ENCODE data around the gene LRRC7.

Gene LRRC7

DNA sequence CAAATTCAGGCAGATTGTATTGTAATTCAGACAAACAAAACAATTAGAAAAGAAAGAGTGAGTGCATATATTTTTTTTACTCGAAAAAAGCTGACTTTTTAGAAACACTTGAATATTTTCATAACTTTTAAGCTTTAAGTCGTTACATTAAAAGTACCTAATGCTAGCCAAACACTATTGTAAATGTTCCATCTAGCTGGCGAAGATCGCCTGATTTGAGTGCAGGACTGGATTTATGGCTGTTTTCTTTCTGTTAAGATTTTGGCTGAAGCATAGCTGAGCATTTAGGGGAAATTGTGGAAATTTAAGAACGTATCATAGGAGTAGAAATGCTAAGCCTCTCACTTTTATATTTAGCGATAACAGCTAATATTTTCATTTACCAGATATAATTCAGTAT lies 24.6 kb downstream of the LRRC7 start:
- DNase-seq, result no peak

DNA sequence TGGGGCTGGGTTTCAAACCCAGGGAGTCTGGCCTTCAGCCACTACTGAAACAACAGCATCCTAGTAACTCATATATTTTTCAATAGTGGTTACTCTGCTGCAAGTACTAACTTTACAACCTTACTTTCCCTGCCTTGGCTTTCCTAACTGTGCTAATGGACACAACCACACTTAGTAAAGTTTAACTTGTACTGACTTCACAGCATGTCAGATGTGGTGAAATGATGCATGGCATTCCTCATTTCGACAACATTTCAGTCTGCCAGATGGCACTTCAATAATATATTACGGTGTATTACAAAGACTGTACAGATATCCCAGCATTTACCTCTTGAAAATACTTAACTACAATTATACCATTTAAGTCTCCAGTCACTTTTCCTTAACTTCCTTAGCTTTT lies 27.8 kb downstream of the LRRC7 start:
- no peak for DNase-seq

DNA sequence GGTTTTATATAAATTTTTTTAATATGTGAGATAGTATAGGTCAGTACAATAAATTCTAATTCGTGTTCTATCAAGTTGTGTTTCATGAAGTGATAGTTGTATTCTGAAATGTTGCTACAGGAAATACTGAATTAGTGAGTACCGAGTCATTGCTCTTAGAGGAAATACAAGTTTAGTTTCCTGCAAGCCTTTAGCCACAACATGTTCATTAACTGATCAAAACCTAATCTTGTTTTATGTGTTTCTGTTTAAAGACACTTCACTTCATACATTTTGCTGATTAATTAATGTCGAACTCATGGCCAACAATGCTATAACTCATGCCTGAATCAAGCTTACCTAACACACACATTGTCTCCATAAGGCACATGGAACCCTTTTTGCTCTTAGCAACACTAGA lies 43.6 kb downstream of the LRRC7 start:
- DNase-seq, result no peak

DNA sequence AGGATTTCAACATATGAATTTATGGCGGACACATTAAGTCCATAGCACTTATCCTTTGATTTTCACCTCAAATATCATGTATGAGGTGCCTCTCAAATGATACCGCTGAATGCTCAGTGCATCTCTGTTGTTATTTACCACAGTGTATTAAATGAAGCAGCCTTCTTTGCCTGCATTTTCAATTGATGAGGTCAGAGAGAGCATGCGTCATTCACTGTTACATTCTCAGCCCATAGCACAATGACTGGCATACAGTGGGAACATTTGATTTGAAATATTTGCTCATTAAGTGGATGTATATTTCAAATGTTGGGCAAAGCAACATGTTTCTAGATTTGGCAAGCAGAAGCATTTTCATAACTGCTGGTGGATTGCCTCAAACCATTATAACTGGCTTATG lies 45.7 kb downstream of the LRRC7 start:
- DNase-seq, result no peak

DNA sequence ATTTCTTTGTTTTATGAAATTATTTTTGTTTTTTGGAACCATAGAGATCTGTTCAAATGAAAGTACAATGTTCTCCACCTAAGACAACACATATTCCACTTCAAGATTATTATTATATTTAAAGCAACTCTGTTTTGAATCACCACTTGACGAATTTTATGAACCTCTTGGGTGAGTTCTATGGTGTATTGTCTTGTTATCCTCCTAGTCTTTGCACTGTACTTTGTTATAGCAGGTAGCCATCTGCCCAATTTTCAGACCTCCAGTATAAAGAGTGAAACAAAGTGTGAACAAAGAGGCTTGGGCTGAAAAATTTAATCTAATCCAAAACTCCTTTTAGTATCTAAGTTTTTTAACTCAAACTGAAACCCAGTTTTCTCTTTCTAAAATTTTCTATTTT lies 71.0 kb downstream of the LRRC7 start:
- DNase-seq, result no peak

DNA sequence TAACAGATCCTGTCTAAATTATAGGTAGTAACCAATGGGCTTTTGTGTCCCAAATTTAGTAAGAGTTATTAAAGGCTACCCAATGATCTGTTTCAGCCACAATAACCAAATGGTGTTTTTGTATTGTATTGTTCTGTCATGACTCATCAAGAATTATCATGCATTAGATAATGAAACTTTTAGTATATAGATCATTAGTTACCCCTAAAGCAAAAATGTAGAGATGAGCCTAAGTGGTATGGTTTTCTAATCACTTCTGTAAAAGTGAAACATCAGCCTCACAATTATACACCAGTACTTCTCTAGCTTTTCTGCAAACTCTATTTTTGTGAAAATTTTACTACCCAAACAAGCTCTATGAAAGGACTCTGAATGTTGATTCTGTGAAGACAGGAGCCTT lies 71.4 kb downstream of the LRRC7 start:
- DNase-seq, result no peak

DNA sequence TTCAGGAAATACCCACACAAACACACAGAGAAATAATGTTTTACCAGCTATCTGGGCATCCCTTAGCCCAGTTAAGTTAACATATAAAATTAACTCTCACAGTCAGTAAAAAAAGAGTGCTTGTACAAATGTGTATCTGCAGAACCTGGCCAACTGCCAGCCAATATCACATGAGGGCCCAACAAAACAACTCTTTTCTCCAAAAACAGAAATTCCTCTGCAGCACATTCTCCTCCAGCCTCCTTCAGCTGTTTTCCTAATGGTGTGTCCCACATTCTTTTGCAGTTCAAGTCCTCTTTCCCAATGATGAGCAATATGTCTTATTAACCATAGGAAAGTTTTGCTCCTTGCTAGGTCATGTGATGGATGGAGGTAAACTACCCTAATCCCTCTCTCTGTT lies 75.5 kb downstream of the LRRC7 start:
- DNase-seq, result no peak

DNA sequence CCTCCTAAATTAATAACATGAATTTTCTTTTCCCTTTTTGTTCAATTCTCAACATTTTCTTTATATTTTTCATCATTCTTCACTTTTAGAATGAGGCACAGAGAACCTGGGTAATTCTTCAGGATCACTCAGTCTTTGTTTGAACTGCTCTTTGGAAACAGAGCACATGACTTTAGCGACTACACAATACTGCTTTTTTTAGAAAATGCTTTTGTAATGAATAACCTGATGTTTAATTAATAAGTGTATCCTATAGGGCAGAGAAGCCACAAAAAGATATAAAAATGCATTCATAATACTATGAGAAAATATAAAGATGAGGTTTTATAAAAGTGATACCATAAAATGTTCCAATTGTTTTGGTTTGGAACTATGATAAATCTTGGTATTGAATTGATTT lies 77.8 kb downstream of the LRRC7 start:
- no peak for DNase-seq

DNA sequence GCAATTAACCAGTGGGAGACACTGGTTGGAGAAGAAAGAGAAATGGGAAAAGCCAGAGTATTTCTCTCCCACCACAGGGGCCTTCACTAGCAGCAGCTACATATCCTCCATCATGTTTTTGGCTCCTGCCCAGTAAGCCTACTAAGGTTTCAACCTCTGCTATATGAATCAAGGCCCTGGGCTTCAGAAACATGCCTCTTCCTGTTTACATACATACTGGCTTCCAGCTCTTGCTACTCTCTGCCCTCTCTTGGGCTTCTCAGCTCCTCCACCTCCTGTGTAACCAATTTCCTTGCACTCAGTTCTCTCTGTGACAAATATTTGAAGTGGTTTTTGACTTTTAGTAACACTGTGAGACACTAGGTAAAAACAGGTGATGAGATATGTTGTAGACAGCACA lies 80.8 kb downstream of the LRRC7 start:
- no peak for DNase-seq

DNA sequence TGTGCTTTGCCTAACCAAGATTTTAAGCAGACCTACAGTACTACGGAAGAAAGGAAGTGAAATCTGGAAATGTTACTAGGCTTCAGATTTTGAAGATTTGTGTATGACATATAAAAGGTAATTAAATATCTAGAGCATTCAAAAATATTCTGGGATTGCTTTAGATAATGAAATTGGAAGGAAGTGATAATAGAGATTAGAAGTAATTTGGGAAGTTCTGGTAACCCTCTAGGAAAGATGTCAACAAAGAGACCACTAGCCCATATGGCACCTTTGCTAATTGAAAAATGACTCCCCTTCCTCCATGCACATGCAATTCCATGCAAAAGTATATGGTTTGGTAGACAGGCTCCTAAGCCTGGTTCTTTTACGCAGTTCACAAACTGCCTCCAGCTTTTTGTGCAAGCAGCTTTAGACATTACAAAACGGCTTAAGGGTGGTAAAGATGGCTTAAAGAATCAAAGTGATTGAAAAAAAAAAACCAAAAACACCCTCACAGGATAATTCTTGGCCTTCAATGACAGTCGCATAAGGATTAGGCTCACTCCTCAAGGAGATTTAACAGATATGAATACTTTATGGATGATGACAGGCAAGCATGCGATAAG lies 81.8 kb downstream of the LRRC7 start:
- DNase-seq, result no peak

DNA sequence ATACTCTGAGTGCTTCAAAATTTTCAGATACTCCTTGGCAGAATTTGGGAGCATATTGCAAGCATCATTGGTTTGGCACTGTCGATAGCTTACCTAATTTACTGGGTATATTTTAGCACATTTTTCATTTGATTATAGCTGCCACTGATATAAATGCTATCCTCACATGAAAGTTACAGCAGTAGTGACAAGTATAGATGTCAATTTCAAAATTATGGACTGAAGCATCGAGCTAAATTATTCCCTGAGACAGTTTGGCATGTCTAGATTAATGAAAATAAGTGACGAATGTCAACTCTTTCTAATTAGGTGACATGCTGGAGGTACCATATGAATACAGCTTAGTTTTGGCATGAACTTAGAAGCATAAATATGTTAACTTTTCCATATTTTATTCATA lies 83.1 kb downstream of the LRRC7 start:
- DNase-seq, result no peak

DNA sequence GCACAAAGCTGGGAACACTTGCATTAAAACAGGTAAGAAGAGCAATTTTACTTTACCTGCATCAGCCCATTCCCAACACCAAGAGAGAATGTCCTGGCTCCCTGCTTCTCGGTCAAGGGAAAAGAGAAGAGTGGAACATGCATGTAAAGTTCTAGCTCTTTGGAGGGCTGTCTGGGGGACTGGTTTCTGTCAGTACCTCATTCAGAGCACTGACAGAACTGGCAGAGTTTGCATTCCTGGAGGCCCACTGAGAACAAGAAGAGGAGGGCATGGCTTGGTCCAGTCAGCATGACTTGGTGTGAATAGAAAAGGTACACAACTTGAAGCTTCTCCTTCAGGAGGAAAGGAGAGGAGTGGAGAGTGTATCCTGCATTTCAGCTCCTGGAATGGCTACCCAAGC lies 83.9 kb downstream of the LRRC7 start:
- DNase-seq, result no peak

DNA sequence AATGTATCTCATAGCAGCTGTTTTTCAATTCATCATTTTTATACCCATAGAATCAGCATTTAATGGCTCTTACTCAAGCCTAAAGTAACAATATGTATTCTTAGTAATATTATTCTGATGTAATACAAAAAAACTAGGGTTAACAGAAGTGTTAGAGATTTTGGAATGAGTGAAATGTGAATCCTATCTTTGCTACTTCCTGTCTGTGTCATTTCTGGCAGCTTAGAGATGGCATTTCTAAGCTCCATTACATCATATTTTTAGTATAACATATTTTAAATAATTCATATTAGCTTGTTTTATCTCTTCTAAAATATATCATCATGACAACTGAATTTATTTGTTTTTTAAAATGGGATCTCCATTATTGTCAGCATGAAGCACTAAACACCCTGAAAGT lies 90.2 kb downstream of the LRRC7 start:
- no peak for DNase-seq

DNA sequence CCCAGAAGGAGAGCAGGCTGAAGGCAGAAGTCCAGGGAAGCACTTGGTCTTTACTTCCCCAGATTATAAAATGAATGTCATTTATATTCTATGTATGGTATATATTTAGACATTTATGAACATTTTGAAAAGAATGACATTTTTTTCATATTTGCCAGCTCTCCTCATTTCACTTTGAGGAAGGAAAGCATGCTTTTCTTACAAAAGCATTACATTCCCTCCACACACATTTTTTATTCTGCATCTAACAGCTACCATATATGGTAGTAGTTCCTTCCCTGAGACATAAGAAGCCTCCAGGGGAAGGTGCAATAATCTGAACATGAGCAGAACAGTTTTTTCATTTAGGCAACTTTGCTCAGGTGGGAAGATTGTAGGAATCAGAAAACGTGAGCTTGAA lies 94.0 kb downstream of the LRRC7 start:
- DNase-seq, result no peak

DNA sequence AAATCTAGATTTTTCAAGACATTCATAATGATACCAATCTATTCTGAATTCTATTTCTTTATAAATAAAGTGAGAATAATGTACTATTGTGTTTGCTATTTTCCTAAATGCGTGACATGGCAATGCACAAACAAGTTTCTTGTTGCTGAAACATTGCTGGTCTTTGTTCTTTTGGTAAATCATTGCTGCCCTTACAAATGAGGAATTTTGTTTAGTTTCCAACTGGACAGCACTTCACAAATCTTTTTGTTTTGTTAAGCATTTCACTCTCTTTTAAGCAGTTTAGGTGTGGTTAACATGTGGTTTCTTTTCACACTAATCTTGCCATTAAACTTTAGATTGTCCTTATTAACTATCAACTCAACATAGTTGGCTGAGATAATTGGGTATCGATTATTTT lies 94.6 kb downstream of the LRRC7 start:
- DNase-seq, result no peak

DNA sequence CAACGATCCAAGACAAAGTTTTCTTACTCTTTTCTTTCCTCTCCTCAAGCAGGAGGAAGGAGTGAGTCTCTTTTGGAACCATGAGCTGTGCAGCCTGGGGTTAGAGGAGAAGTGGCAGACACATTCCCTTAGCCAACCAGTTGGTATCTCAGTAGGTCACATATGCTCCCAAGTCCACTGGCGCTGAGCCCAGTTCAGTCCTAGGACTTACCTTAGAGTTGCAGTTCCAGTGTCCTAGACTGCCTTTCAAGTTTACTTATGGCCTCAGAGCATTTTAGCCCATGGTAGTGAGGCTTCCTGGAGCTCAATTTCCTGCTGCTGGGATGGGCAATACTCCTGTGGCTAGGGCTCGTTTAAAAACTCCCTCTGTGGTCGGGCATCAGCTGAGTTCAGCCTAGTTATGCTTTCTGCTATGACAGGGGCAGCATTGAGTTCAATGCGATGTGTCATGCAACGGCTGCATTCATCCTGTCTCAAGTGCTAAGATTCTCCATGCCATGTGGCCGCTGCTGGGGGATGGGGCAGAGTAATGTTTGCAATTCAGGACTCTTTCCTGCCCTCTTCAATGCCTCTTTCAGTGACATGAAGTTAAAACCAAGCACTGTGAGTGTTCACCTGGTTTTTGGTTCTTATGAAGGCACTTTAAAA lies 103.8 kb downstream of the LRRC7 start:
- no peak for DNase-seq

DNA sequence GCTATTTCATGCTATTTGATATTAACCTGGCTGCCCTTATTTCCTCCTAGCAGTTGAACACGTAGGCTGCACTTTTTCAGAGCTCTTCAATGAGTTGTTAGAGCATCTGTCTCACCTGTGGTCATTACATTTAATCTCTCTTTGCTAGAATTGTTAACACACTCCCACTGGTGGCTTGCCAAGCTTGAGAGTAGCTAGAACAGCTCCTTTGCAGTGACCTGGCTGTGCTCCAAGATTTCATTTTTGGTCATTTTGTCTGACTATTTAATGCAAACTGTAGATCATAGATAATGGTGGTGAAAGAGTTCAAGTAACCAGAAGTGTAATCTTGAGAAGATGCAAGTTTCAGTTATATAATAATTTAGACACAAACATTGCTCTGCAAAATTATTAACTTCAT lies 105.6 kb downstream of the LRRC7 start:
- no peak for DNase-seq

DNA sequence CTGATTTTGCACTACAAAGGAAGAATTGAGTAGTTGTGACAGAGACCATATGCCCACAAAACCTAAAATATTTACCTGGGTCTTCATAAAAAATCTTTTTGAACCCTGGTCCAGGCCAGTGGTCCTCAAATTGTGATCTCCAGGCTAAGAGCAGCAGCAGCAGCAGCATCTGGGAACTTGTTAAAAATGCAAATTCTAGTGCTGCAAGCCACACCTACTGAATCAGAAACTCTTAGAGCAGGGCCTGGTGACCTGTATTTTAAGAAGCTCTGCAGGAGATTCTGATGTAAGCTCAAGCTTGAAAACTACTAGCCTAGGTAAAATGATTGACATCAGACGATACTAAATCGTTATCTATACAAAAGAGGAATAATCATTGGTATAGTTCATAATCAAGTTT lies 112.2 kb downstream of the LRRC7 start:
- DNase-seq, result no peak

DNA sequence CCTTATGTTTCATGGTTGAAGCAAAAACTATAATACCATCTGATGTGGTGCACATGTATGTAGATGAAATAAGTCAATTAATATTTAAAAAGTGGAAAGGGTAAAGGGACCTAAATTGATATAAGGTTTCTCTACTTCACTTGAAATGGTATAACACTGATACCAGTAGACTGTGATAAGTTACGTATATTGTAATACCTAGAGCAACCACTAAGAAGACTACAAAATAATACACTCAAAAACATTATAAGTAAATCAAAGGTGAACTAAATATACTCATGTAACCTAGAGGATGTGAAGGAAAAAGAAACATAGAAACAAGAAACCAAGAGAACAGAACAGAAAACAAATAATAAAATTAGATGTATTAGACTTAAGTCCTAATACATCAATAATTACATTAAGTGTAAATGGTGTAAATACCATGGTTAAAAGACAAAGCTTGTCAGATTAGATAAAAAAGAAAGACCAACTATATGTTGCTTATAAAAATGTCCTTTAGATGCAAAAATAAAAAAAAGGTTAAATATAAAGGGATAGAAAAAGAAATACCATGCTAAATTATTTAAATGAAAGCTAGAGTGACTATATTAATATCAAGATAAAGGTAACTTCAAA lies 118.8 kb downstream of the LRRC7 start:
- DNase-seq, result no peak

DNA sequence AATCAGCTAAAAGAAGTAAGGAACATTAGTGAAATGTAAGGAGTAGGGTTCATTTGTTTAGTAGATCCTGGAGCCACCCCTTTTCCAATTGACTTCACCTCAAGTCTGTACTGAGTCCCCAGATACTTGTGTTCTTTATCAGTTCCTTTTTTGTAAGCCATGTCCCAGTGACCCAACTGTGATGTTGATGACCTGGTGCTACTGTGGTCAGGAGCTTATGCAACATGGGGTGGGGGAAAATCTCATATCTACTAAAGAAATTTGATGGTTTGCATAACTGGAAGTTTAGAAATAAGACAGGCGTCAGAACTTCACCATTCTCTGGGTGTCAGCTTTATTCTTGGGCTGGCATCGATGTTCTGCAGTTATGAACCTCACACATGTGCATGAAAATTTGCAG lies 120.5 kb downstream of the LRRC7 start:
- no peak for DNase-seq

DNA sequence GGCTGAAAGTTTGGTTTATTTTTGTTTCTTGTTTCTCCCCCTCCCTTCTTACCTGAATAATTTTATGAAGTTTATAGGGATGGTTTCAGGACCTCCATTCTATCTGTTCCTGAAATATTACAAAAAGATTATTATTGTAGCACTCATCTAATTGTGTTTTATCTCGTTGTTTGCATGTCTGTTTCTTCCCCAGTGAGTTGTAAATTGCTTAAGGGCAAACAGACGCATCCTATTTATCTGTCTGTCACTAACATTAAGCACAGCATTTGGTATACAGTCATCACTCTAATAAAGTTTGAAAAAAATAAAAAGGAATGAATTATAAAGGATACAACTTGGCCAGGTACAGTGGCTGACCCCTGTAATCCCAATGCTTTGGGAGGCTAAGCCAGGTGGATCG lies 123.5 kb downstream of the LRRC7 start:
- no peak for DNase-seq

DNA sequence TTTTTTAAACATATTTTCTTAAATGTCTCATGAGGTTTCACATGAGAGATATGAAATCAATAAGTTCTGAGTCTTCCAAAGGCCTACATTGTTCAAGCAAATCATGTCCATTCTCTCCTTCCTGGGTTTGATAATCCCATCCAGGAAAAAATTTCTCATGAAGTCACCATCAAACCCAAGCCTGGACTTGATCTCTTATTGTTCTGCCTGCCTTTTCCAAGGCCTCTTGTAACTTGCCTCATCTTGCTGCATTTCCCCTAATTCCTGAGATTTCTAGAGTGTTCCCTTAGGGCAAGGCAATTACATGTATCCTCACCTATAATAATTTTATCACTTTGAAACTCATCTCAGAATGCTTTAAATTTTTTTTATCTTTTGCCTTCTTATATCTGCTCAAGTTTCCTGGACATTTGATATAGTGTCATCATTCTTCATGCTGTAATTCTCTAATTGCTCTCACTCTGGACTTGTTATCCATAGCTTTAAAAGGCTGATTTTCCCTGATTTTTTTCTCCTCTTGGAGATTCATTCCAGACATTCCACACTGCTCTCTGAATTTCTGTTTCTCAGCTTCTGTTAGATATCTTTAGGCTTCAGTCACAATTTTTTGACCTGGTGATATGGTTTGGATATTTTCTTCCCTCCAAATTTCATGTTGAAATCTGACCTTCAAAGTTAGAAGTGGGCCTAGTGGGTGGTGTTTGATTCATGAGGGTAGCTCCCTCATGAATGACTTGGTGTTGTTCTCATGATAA lies 126.4 kb downstream of the LRRC7 start:
- DNase-seq, result no peak

DNA sequence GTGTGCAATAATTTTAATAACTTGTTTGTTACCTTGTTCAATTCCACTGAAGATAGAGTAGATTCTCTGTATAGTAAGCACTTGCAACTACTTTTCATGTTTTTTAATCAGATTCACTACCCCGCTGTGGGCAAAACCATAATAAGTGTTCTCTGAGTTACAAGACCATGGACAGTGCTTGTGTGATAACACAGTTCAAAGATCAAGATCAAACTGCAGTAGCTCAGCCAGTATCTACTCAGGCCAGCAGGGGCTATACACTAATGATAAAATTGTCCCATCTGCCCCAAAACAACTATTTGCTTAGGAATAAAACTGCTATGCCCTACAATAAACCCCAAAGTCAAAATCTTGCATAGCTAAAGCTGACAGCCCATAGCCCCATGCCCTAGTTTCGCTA lies 129.6 kb downstream of the LRRC7 start:
- DNase-seq, result no peak

DNA sequence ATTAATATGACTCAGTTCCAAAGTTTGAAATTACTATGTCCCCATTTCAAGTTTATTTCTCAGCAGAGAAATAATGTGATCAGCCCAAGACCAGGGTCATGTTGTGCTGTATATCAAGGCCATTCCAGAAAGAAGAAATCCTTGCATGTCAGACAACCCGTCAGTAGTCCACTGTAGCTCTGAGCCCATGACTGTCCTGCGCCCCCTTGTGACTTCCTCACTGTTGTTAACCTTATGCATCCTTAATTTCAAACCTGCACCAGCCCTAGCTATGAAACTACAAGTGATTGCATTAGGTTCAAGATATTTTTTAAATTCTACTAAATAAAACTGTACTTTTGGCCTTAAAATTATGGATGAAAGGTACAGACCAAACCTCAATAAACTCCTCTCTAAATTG lies 133.0 kb downstream of the LRRC7 start:
- DNase-seq, result no peak

Data from activated CD8-positive, alpha-beta memory T cell treated with anti-CD3 and anti-CD28 coated beads for 24 hours (primary cell).